ENCODE results near the gene AURKB.
"Not testable (repeated sequence)": the region's sequence is repeated elsewhere in the genome, so short reads cannot be mapped to it uniquely, and the experiment has no call there.

AURKB gene

GRCh38 chr17:8187517-8188262, 22.7 kb downstream of the AURKB start:
- DNase-seq = peak; percentile 93 to 95

GRCh38 chr17:8186787-8187516, 23.4 kb downstream of the AURKB start:
- DNase-seq = peak; percentile 90 to 93

DNA sequence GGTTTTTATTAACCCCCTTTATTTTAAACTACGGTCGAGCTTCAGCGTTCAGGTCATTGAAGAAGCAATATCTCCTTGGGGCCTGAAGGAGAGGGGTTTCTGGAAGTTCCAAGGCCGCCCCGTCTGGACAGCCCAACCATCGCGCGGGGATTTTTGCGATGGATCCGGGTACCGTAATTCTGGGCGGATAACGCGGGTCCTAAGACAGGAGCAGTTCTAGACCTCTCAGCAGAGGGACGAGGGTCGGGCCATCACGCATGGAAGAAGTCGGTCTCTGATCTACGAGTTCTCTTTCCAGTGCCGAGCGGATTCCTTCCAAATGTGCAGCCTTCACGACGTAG, 24.0 kb downstream of the AURKB start:
- DNase-seq = no peak

DNA sequence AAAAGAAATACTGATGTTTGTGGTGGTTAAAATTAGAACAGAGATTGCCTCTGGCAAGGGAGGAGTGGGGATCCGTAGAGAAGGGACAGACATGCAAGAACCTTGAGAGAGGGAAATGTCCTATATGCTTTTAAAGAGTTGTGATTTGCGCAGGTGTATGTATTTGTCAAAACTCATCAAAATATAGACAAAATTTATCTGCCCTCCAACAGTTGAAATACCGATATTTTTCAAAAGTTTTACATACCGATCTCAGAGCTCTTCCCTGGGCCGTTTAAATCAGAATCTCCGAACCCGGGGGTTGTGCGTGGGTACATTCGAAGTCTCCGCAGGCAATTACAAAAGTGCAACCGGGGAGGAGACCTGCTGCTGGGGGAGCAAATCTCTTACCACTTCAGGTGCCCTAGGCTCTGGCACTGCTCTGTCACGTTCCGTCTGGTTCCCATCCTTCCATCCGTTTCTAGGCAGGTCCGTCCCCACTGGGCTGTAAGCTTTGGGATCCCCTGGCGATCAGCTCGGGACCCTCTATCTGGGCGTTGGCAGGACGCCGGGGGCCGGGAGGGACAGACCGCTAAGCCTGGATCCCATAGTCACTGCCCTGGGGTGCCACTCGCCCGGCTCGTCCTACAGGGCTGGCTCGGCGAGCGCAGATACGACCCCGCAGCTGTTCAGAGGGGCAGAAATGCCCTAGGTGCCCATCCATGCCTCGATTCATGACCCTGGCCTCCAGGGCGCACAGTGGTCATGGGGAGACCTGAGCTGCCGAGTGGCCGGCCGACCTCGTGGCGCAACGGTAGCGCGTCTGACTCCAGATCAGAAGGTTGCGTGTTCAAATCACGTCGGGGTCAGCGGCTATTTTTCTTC, 24.6 kb downstream of the AURKB start:
- DNase-seq = peak; percentile 77

GRCh38 chr17:8176998-8177731, 33.2 kb downstream of the AURKB start:
- no peak for DNase-seq

- peak; percentile 84 to 87 for DNase-seq
These were observed 34.0 kb downstream of the AURKB start, which contains the start of gene TMEM107 for GRCh38 chr17:8176197-8176940. Gene TMEM107 (minus strand): TSS chr17:8176380. CDS start chr17:8176286, 94 bp downstream.

DNA sequence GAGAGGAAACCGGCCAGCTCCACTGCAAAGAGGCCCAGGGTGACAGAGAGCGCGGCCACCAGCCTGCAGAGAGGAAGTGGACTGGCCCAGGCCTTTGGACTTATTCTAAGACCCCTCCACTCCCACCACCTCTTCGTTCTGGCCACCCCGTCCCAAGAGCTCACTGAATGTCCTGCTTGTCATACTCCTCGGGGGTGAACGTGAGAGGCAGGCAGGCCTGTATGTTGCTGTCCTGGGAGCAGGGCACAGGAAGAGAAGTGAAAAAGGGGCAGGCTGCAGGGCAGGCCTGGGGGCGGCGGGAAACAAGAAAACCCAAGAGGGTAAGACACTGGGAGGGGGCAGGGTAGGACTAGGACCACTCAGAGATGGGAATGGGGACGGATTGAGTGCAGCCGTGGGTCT, 34.6 kb downstream of the AURKB start:
- DNase-seq = no peak

GRCh38 chr17:8173871-8174322, 36.5 kb downstream of the AURKB start:
- no peak for DNase-seq

DNA sequence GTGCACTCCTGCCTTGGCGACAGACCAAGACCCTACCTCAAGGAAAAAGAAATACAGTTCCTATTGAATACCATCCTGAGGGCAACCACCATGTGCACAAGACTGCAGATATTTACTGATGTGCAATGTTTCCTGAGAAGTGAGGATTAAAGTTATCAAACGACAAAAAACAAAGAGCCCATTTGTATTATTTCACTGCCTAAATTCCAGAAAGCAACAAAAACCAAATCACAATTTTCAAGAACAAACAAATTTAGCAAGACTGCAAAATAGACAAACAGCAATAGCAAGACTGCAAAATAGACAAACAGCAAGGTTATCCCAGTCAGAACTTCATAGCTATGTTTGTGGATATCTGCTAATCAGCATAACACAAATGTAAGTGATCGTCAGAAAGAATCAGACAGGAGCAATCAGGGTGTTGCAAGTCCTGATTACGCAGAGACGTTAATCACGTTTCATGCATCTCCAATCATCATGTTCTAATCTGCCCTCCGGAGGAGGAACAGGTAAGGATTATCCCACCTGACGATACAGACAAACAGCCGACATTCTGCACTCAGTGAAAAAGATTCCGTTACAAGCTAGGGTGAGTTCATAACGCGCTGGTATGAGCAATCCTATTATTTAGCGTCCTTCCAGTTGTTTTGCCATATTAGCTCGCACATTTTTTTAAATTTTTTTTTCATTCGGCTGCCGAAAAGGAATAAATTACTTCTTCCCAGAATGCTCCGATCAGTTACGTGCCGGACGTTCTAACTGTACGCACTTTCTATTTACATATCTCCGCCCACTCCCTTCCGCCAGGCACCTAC, 37.1 kb downstream of the AURKB start:
- DNase-seq = peak; percentile 91

GRCh38 chr17:8170186-8170585, 40.2 kb downstream of the AURKB start:
- not testable (repeated sequence) for DNase-seq

DNA sequence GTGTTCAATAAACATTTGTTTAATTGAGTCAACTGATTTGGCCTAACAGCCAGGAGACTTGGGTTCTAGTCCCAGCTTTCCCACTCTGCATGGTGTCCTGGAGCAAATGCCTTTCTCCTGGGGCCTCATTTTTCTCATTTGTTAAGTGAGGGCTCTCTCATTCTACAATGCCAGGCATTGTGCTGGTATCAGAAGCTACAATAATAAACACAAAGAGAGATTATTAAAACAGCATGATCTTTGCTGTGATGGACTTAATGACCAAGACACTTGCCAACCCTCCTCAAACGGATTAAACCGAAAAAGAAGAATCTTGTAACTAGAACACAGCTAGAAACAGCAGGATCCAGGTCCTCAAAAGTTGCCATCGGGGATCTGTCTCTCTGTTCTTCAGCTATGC, 42.8 kb downstream of the AURKB start:
- no peak for DNase-seq

DNA sequence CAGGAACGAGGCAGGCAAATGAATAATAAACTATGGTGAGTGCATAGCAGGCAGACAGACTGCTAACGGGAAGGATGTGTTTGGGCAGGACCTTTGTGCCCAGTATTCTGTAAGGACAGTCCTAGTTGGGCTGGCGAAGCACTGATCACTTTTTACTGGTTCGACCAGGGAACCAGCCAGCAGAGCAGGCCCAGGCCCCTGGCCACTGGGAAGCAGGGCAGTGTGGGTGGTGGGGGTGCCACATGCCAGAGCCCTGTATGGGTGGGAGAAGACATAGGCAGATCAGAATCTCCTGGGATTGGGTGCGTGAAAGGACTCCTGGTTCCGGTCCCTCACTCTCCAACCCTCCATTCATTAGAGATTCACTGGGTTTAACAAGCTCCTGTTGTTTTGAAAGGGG, 43.6 kb downstream of the AURKB start:
- no peak for DNase-seq

DNA sequence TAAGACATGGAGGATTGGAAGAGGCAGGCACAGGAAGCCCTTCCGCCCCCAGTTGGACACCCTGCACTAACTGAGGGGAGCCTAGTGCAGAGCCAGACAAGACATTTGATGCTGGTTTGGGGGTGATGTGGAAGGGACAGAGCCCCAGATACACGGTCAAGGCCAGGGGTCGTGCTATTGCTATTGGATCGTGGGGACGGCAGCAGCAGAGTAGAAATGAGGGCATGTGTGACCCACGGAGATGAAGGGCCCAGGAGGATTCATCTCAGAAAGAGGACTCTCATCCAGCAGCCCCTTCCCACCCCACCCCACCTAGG, 45.6 kb downstream of the AURKB start:
- DNase-seq = no peak

- peak in 1 of 2 experiments; percentile 23 for DNase-seq
These were observed 46.2 kb downstream of the AURKB start for GRCh38 chr17:8163978-8164814.

DNA sequence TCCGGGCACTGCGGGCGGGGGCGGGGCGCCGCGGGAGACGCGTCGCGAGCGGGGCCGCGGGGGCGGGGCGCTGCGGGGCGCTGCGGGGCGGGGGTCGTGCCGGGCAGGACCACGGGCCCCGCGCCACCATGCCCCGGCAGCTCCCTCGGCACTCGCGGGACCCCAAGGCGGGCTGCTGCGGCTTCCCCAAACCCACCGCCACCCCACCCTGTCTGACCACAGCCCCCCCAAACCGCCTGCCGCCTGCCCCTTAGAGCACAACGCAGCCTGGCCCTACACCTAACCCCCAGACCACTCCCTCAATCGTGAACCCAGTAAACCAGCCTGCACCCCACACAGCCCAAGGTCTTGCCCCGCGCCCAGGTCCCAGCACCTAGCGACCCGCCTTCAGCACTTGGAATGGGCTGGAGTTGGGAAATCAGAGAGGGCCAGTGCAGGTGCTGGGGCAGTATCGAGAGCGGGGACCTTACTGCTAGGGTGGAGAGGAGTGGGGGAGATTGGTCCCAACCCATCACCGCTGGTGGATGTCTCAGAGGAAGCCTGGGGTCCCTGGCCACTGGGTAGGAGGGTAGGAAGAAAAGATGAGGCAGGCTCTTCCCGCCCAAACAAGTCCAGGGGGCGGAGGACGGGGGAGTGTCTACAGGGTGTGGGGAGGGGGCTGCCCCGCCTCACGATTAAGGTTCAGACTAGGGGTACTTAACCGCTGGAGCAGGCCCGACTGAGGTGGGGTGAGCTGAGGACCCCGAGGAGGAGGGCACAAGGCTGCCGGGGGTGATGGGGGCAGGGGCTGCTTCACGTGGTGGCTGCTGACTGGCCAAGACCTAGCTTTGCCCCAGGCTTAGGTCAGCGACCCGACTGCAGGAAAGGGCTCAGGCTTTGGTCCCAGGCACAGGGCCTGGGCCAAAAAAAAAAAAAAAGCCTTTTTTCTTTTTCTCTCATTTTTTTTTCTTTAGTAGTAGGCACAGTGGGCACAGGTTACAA, 47.1 kb downstream of the AURKB start:
- DNase-seq = peak; percentile 19 to 47

DNA sequence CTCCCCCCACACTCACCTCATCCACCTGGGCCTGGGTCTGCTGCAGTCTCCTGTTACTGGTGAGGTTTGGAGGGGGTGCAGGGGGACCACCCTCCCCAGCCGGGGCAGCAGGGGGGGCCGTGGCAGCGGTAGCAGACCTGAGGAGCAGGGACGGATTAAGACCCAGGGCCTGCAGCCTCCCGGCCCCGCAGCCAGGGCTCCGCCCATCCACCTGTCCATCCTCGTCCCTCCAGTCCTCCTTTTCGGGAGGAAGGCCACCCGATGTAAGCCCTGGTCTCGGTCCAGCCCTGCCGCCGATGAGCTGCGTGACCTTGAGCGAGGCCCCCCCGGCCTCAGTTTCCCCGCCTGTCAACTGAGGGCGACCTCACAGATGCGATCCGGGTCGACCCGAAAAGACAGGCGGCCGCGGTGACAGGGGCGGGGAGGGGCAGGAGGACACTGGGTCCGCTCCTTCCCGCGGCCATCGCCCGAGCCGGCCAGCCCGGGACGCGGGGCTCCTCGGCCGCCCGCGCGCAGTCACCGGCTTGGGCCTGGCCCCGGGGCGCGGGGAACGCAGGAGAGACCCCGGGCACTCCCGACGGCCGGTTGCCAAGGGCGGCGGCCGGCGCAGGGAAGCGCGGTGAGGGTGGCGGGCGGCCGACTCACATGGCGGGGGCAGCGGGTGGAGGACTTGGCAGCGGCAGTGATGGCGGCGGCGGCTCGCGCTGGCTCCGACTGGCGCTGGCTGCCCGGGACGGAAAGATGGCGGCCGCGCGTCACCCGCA, 48.0 kb downstream of the AURKB start, which contains the start of gene VAMP2:
TSS of gene VAMP2 (minus strand) at position 716 of the 764 bp plus-strand sequence. CDS start at position 647, 69 bp downstream.
- peak in 1 of 2 experiments; percentile 74 for DNase-seq

DNA sequence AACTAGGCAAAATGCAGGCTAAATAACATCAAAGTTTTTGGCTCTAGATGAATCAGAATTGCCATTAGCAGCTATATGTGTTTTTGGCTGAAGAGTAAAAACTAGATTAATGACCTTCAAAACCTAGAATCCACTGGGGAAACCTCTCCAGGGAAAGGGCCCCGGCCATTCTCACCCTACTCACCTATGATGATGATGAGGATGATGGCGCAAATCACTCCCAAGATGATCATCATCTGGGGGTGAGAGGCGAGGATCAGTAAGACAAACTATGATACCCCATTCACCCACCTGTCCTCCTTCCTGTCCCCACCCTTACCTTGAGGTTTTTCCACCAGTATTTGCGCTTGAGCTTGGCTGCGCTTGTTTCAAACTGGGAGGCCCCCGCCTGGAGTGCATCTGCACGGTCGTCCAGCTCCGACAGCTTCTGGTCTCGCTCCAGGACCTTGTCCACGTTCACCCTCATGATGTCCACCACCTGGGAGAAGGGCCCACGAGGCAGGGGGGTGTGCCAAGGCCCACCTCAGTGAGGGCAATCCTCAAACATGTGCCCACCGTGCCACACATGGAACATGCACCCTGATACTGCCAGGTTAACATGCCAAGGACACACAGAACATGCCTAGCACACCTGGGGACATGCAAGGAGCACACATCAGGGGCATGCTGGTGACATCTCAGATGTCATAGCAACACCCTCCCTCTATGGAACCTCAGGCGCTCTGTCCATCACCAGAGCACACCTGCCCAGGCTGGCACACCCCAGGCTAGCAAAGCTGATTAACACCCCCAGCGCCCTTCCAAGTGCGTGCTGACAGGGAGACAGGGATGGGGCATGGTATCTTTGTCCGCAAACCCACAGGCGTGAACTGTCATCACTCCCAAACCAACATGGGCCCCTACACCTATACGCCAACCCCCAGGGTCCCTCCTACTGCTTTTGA, 48.8 kb downstream of the AURKB start:
- DNase-seq = no peak

All from NCI-H1930 (cell line).